WTC11 (cell line): Measurements from ENCODE around the gene CALHM1. TPM values are rescaled to one million over a fixed set of nuclear protein-coding genes. Genes with fewer than 3 reads are reported as not detected.

ENCODE experiments used
- ATAC-seq: fragments of 200-7000 bp; cut with Tn5 transposase; 2 replicates; pipeline ENCODE4 v1.10.0; 2021; ENCODE audit warnings: mild to moderate bottlenecking, moderate library complexity
- CTCF ChIA-PET: fragments of 300-600 bp; sonication (Branson Sonifier 250); formaldehyde crosslinking; loops from one replicate; lab custom pipeline; 2021; ENCODE audit warnings: antibody characterized with exemption; lab: Charles Lee
- POLR2A ChIA-PET: fragments of 350-600 bp; sonication (Branson Sonifier 250); formaldehyde crosslinking; loops from one replicate; lab custom pipeline; 2021; ENCODE audit warnings: antibody characterized with exemption; lab: Charles Lee
- DNase-seq: peaks from one replicate; pipeline ENCODE4 v3.0.0; 2021; ENCODE audit warnings: low spot score
- H3K27ac Mint-ChIP-seq: 2 replicates; pipeline ENCODE4 v1.8.0; 2021; ENCODE audit warnings: mixed read lengths
- H3K27me3 Mint-ChIP-seq: 2 replicates; pipeline ENCODE4 v1.8.0; 2021; ENCODE audit warnings: low read depth, mild to moderate bottlenecking, moderate library complexity, mixed read lengths
- H3K36me3 Mint-ChIP-seq: 2 replicates; pipeline ENCODE4 v1.8.0; 2021; ENCODE audit warnings: mixed read lengths
- H3K4me1 Mint-ChIP-seq: 2 replicates; pipeline ENCODE4 v1.8.0; 2022; ENCODE audit warnings: mixed read lengths
- H3K4me3 Mint-ChIP-seq: 2 replicates; pipeline ENCODE4 v1.8.0; 2021; ENCODE audit warnings: mild to moderate bottlenecking, moderate library complexity, mixed read lengths
- H3K9me3 Mint-ChIP-seq: 2 replicates; pipeline ENCODE4 v1.8.0; 2021; ENCODE audit warnings: mixed read lengths
- ESRRA ChIP-seq: sonication (generic); formaldehyde crosslinking; IDR thresholded peaks from 2 replicates; pipeline ENCODE4 v1.8.1; 2022; ENCODE audit warnings: mild to moderate bottlenecking, missing genetic modification reagents, borderline replicate concordance
- FOXJ3 ChIP-seq: sonication (generic); formaldehyde crosslinking; IDR thresholded peaks from 2 replicates; pipeline ENCODE4 v1.9.0; 2021; ENCODE audit warnings: missing genetic modification reagents, mild to moderate bottlenecking, borderline replicate concordance
- FOXP1 ChIP-seq: sonication (generic); formaldehyde crosslinking; IDR thresholded peaks from 2 replicates; pipeline ENCODE4 v1.8.0; 2022; ENCODE audit warnings: missing genetic modification reagents, mild to moderate bottlenecking, moderate library complexity, borderline replicate concordance
- GABPB1 ChIP-seq: sonication (generic); formaldehyde crosslinking; IDR thresholded peaks from 2 replicates; pipeline ENCODE4 v1.8.1; 2023; ENCODE audit warnings: mild to moderate bottlenecking, missing genetic modification reagents
- GRHL2 ChIP-seq: fragments of 250-450 bp; sonication (Bioruptor Pico); IDR thresholded peaks from 2 replicates; pipeline ENCODE4 v1.8.0; 2022; ENCODE audit warnings: mild to moderate bottlenecking, moderate library complexity; ENCODE audit not compliant: insufficient replicate concordance, severe bottlenecking
- JUN ChIP-seq: sonication (generic); formaldehyde crosslinking; IDR thresholded peaks from 2 replicates; pipeline ENCODE4 v1.8.0; 2023; ENCODE audit warnings: mild to moderate bottlenecking, missing genetic modification reagents
- NFE2L1 ChIP-seq: sonication (generic); formaldehyde crosslinking; IDR thresholded peaks from 2 replicates; pipeline ENCODE4 v1.8.1; 2023; ENCODE audit warnings: missing genetic modification reagents
- NR2C2 ChIP-seq: sonication (generic); formaldehyde crosslinking; IDR thresholded peaks from 2 replicates; pipeline ENCODE4 v1.8.0; 2022; ENCODE audit warnings: mild to moderate bottlenecking, missing genetic modification reagents
- OVOL2 ChIP-seq: fragments of 250-450 bp; sonication (Bioruptor Pico); IDR thresholded peaks from 2 replicates; pipeline ENCODE4 v1.9.0; 2021; ENCODE audit warnings: mild to moderate bottlenecking, borderline replicate concordance
- RELA ChIP-seq: sonication (generic); formaldehyde crosslinking; IDR thresholded peaks from 2 replicates; pipeline ENCODE4 v1.8.1; 2022; ENCODE audit warnings: missing genetic modification reagents, mild to moderate bottlenecking, borderline replicate concordance
- SMAD3 ChIP-seq: sonication (generic); formaldehyde crosslinking; IDR thresholded peaks from 2 replicates; pipeline ENCODE4 v1.8.0; 2022; ENCODE audit warnings: missing genetic modification reagents, mild to moderate bottlenecking, borderline replicate concordance
- ZNF232 ChIP-seq: sonication (generic); formaldehyde crosslinking; IDR thresholded peaks from 2 replicates; pipeline ENCODE4 v1.8.0; 2022; ENCODE audit warnings: mild to moderate bottlenecking, missing genetic modification reagents
- ZNF423 ChIP-seq: fragments of 250-450 bp; sonication (Bioruptor Pico); IDR thresholded peaks from 2 replicates; pipeline ENCODE4 v2.1.2; 2022; ENCODE audit warnings: mild to moderate bottlenecking, moderate library complexity
- total RNA-seq: library from RNA; stranded (reverse); gene quantifications from 3 replicates; pipeline ENCODE4 v1.2.3, GENCODE V29; 2021
- TF ChIP-seq, protein P1 (sequence below): sonication (generic); formaldehyde crosslinking; IDR thresholded peaks from 2 replicates; pipeline ENCODE4 v1.8.0; 2022; ENCODE audit warnings: mild to moderate bottlenecking, missing genetic modification reagents
- TF ChIP-seq, protein P2 (sequence below): sonication (generic); formaldehyde crosslinking; IDR thresholded peaks from 2 replicates; pipeline ENCODE4 v1.8.1; 2023; ENCODE audit warnings: mild to moderate bottlenecking, missing genetic modification reagents, moderate library complexity
- TF ChIP-seq, protein P3 (sequence below): sonication (generic); formaldehyde crosslinking; IDR thresholded peaks from 2 replicates; pipeline ENCODE4 v1.8.0; 2022; ENCODE audit warnings: mild to moderate bottlenecking, missing genetic modification reagents
- TF ChIP-seq, protein P4 (sequence below): sonication (generic); formaldehyde crosslinking; IDR thresholded peaks from 2 replicates; pipeline ENCODE4 v1.8.0; 2022; ENCODE audit warnings: missing genetic modification reagents
- TF ChIP-seq, protein P5 (sequence below): sonication (generic); formaldehyde crosslinking; IDR thresholded peaks from 2 replicates; pipeline ENCODE4 v1.8.1; 2023; ENCODE audit warnings: mild to moderate bottlenecking, missing genetic modification reagents, borderline replicate concordance
- TF ChIP-seq, protein P6 (sequence below): sonication (generic); formaldehyde crosslinking; IDR thresholded peaks from 2 replicates; pipeline ENCODE4 v1.8.1; 2022; ENCODE audit warnings: low read depth, mild to moderate bottlenecking, moderate library complexity, missing genetic modification reagents, borderline replicate concordance

CALHM1 gene
- total RNA-seq, 1 experiment from 2014 or later = 0.39 TPM

DNA sequence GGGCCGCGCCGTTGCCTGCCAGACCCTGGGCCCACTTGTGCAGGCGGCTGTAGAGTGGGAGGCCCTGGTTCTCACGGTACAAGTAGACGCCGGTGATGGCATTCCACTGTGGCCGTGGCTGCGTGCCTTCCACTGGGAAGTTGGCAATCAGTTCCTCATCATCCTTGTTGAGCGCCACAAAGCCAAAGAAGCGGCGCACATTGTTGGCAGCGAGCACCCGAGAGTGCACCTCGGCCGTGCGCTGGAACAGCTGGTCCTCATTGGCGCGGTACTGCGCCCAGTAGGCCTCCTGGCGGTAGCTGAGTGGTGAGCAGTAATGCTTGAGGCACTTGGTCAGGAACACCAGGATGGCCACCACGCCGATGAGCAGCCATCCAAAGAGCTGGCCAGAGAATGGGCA is 11.5 kb downstream of the CALHM1 start:
- Mint-ChIP-seq H3K36me3 (peaks cover 46% of the 10 kb centered on the region), H3K4me1 (peaks cover 7% of the 10 kb centered on the region; the same call in 1 of the 2 replicates), H3K9me3 (no peaks in the 10 kb centered on the region), H3K27ac (no peak overlapping the region), H3K4me3 (no peak overlapping the region), H3K27me3 (no peaks in the 10 kb centered on the region)
- CTCF ChIA-PET = no interaction called here
- POLR2A ChIA-PET = no interaction called here
- TF ChIP-seq NR2C2 = no peak
- no peak for TF ChIP-seq JUN (CRISPR knock-in tag)
- TF ChIP-seq NFE2L1 (CRISPR knock-in tag) = no peak
- TF ChIP-seq, protein P1, sequence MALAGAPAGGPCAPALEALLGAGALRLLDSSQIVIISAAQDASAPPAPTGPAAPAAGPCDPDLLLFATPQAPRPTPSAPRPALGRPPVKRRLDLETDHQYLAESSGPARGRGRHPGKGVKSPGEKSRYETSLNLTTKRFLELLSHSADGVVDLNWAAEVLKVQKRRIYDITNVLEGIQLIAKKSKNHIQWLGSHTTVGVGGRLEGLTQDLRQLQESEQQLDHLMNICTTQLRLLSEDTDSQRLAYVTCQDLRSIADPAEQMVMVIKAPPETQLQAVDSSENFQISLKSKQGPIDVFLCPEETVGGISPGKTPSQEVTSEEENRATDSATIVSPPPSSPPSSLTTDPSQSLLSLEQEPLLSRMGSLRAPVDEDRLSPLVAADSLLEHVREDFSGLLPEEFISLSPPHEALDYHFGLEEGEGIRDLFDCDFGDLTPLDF (CRISPR knock-in tag) = no peak
- TF ChIP-seq, protein P2, sequence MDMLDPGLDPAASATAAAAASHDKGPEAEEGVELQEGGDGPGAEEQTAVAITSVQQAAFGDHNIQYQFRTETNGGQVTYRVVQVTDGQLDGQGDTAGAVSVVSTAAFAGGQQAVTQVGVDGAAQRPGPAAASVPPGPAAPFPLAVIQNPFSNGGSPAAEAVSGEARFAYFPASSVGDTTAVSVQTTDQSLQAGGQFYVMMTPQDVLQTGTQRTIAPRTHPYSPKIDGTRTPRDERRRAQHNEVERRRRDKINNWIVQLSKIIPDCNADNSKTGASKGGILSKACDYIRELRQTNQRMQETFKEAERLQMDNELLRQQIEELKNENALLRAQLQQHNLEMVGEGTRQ (CRISPR knock-in tag) = no peak
- no peak for TF ChIP-seq ESRRA (CRISPR knock-in tag)
- TF ChIP-seq FOXJ3 = no peak
- no peak for TF ChIP-seq RELA (CRISPR knock-in tag)
- no peak for TF ChIP-seq GRHL2 (CRISPR knock-in tag)
- TF ChIP-seq, protein P3, sequence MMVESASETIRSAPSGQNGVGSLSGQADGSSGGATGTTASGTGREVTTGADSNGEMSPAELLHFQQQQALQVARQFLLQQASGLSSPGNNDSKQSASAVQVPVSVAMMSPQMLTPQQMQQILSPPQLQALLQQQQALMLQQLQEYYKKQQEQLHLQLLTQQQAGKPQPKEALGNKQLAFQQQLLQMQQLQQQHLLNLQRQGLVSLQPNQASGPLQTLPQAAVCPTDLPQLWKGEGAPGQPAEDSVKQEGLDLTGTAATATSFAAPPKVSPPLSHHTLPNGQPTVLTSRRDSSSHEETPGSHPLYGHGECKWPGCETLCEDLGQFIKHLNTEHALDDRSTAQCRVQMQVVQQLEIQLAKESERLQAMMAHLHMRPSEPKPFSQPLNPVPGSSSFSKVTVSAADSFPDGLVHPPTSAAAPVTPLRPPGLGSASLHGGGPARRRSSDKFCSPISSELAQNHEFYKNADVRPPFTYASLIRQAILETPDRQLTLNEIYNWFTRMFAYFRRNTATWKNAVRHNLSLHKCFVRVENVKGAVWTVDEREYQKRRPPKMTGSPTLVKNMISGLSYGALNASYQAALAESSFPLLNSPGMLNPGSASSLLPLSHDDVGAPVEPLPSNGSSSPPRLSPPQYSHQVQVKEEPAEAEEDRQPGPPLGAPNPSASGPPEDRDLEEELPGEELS (CRISPR knock-in tag) = no peak
- TF ChIP-seq OVOL2 (CRISPR knock-in tag) = no peak
- TF ChIP-seq SMAD3 (CRISPR knock-in tag) = no peak
- TF ChIP-seq, protein P4, sequence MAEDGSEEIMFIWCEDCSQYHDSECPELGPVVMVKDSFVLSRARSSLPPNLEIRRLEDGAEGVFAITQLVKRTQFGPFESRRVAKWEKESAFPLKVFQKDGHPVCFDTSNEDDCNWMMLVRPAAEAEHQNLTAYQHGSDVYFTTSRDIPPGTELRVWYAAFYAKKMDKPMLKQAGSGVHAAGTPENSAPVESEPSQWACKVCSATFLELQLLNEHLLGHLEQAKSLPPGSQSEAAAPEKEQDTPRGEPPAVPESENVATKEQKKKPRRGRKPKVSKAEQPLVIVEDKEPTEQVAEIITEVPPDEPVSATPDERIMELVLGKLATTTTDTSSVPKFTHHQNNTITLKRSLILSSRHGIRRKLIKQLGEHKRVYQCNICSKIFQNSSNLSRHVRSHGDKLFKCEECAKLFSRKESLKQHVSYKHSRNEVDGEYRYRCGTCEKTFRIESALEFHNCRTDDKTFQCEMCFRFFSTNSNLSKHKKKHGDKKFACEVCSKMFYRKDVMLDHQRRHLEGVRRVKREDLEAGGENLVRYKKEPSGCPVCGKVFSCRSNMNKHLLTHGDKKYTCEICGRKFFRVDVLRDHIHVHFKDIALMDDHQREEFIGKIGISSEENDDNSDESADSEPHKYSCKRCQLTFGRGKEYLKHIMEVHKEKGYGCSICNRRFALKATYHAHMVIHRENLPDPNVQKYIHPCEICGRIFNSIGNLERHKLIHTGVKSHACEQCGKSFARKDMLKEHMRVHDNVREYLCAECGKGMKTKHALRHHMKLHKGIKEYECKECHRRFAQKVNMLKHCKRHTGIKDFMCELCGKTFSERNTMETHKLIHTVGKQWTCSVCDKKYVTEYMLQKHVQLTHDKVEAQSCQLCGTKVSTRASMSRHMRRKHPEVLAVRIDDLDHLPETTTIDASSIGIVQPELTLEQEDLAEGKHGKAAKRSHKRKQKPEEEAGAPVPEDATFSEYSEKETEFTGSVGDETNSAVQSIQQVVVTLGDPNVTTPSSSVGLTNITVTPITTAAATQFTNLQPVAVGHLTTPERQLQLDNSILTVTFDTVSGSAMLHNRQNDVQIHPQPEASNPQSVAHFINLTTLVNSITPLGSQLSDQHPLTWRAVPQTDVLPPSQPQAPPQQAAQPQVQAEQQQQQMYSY (CRISPR knock-in tag) = no peak
- TF ChIP-seq ZNF423 (CRISPR knock-in tag) = no peak
- DNase-seq = no peak
- no peak for ATAC-seq

DNA sequence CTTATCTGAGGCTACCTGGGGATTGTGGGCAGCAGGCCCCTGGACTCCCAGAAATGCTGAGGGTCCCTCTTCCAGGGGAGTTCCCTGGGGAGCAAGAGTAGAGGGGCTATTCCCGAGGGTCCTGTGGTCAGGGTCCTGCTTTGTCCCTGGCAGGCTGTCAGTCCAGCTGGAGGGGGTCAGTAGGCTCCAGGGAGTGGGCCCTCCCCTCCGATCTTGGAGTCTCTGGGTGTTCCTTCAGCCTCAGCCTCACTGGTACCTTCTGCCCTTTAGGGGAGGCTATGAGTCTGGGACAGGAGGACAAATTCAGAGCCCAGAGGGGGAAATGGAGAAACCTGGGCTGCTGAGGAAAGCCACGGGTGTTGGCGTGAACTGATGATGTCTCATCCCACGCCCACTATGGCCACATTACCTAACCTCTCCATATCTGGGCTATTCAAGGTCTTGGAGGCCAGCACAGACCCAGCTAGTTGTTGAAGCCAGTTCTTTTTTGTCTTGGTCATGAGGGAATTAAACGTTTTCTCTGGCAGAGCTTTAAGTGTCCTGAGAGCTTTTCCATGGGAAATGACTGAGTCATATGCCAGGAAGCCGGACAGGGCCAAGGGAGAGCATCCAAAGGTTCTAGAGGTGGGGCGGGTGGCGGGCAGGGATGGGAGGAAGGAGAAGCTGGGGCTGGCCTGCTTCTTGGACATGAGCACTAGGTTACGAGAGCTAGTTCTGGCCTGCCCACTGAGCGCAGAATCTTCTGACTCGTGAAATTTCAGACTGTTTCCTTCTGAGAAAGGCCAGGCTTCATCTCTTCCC is 12.7 kb downstream of the CALHM1 start:
- DNase-seq = no peak
- POLR2A ChIA-PET = no interaction called here
- no peak for ATAC-seq
- Mint-ChIP-seq H3K4me1 (peaks cover 2% of the 10 kb centered on the region; the same call in 1 of the 2 replicates), H3K27ac (no peak overlapping the region), H3K9me3 (no peaks in the 10 kb centered on the region), H3K27me3 (no peaks in the 10 kb centered on the region), H3K4me3 (no peak overlapping the region), H3K36me3 (peaks cover 53% of the 10 kb centered on the region)
- CTCF ChIA-PET = no interaction called here
- TF ChIP-seq, protein P5, sequence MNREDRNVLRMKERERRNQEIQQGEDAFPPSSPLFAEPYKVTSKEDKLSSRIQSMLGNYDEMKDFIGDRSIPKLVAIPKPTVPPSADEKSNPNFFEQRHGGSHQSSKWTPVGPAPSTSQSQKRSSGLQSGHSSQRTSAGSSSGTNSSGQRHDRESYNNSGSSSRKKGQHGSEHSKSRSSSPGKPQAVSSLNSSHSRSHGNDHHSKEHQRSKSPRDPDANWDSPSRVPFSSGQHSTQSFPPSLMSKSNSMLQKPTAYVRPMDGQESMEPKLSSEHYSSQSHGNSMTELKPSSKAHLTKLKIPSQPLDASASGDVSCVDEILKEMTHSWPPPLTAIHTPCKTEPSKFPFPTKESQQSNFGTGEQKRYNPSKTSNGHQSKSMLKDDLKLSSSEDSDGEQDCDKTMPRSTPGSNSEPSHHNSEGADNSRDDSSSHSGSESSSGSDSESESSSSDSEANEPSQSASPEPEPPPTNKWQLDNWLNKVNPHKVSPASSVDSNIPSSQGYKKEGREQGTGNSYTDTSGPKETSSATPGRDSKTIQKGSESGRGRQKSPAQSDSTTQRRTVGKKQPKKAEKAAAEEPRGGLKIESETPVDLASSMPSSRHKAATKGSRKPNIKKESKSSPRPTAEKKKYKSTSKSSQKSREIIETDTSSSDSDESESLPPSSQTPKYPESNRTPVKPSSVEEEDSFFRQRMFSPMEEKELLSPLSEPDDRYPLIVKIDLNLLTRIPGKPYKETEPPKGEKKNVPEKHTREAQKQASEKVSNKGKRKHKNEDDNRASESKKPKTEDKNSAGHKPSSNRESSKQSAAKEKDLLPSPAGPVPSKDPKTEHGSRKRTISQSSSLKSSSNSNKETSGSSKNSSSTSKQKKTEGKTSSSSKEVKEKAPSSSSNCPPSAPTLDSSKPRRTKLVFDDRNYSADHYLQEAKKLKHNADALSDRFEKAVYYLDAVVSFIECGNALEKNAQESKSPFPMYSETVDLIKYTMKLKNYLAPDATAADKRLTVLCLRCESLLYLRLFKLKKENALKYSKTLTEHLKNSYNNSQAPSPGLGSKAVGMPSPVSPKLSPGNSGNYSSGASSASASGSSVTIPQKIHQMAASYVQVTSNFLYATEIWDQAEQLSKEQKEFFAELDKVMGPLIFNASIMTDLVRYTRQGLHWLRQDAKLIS (CRISPR knock-in tag) = no peak
- TF ChIP-seq SMAD3 (CRISPR knock-in tag) (no peak), ZNF232 (no peak), GABPB1 (CRISPR knock-in tag) (no peak), FOXP1 (CRISPR knock-in tag) (no peak)
- TF ChIP-seq, protein P6, sequence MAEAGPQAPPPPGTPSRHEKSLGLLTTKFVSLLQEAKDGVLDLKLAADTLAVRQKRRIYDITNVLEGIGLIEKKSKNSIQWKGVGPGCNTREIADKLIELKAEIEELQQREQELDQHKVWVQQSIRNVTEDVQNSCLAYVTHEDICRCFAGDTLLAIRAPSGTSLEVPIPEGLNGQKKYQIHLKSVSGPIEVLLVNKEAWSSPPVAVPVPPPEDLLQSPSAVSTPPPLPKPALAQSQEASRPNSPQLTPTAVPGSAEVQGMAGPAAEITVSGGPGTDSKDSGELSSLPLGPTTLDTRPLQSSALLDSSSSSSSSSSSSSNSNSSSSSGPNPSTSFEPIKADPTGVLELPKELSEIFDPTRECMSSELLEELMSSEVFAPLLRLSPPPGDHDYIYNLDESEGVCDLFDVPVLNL (CRISPR knock-in tag) = no peak
